AG04450 (cell line): ENCODE measurements around the gene CHRNA10. TPM values are rescaled to one million over a fixed set of nuclear protein-coding genes. Genes with fewer than 3 reads are reported as not detected.

Experiments used
- CTCF ChIA-PET: fragments of 300-600, 350-600 bp; formaldehyde crosslinking; extraction: SDS; loops from one replicate; lab custom pipeline; 2022; ENCODE audit warnings: antibody characterized with exemption, inconsistent platforms; lab: Charles Lee
- POLR2A ChIA-PET: fragments of 350-600 bp; formaldehyde crosslinking; extraction: SDS; loops from one replicate; lab custom pipeline; 2021; ENCODE audit warnings: antibody characterized with exemption, inconsistent platforms; lab: Yijun Ruan, JAX
- DNase-seq: peaks from one replicate; pipeline ENCODE4 v3.0.0-alpha.2; 2011; ENCODE audit warnings: low read depth, low spot score
- H3K27ac ChIP-seq: one replicate; pipeline ENCODE4 v1.5.1; 2012; ENCODE audit warnings: low read depth, low read length, control low read depth
- H3K27me3 ChIP-seq: one replicate; pipeline ENCODE4 v1.6.0; 2012; ENCODE audit warnings: low read length; ENCODE audit not compliant: control insufficient read depth, insufficient read depth
- H3K4me3 ChIP-seq: 2 replicates; pipeline ENCODE4 v1.5.1; 2011; ENCODE audit warnings: mild to moderate bottlenecking, low read depth, low read length, control low read depth
- H3K9me3 ChIP-seq: 2 replicates; pipeline ENCODE4 v1.5.1; 2012; ENCODE audit warnings: low read length; ENCODE audit not compliant: control insufficient read depth, insufficient read depth
- CTCF ChIP-seq: IDR thresholded peaks from 2 replicates; pipeline ENCODE4 v1.5.1; 2011; ENCODE audit warnings: low read depth, low read length, control low read depth, inconsistent platforms
- polyA plus RNA-seq: library from polyadenylated mRNA; depleted of rRNA; stranded (reverse); fragments of >200 nt; gene quantifications from 2 replicates; pipeline ENCODE4 v1.2.3, GENCODE V29; 2011

Gene CHRNA10
- polyA plus RNA-seq, 1 experiment: 0.25 TPM

GRCh38 chr11:3707176-3707575 lies 36.0 kb upstream of the CHRNA10 start:
- H3K4me3 ChIP-seq: no peak overlapping the region
- no peak for DNase-seq
- POLR2A ChIA-PET: interaction anchor here (0.5 kb wide), 1 partner anchor 28 kb away, joined by 8 read pairs; no protein-coding TSS in a partner anchor
- TF ChIP-seq CTCF: no peak
- H3K27ac ChIP-seq: peak overlapping the region; percentile 41
- no peaks in the 10 kb centered on the region for H3K9me3 ChIP-seq
- CTCF ChIA-PET: no interaction called here
- no peaks in the 10 kb centered on the region for H3K27me3 ChIP-seq

- H3K9me3 ChIP-seq: no peaks in the 10 kb centered on the region
- ChIA-PET CTCF (interaction anchor here (0.5 to 0.7 kb wide), 2 partner anchors 18 to 76 kb away, joined by 3 read pairs; no protein-coding TSS in a partner anchor), POLR2A (no interaction called here)
- DNase-seq: no peak
- H3K4me3 ChIP-seq: no peak overlapping the region
- no peak for TF ChIP-seq CTCF
- H3K27ac ChIP-seq: no peak overlapping the region
- no peaks in the 10 kb centered on the region for H3K27me3 ChIP-seq
These were observed 32.2 kb upstream of the CHRNA10 start for GRCh38 chr11:3703383-3703782.

- POLR2A ChIA-PET: no interaction called here
- Histone ChIP-seq H3K9me3 (no peaks in the 10 kb centered on the region), H3K27ac (no peak overlapping the region), H3K27me3 (no peaks in the 10 kb centered on the region), H3K4me3 (no peak overlapping the region)
- no peak for TF ChIP-seq CTCF
- no peak for DNase-seq
- CTCF ChIA-PET: interaction anchor here (0.9 kb wide), 1 partner anchor 108 kb away, joined by 3 read pairs; the partner anchor contains the start of gene PGAP2
These were observed 29.7 kb upstream of the CHRNA10 start for GRCh38 chr11:3700910-3701309.

- no peak for DNase-seq
- H3K4me3 ChIP-seq: no peak overlapping the region
- no peaks in the 10 kb centered on the region for H3K9me3 ChIP-seq
- TF ChIP-seq CTCF: no peak
- POLR2A ChIA-PET: no interaction called here
- H3K27me3 ChIP-seq: no peaks in the 10 kb centered on the region
- H3K27ac ChIP-seq: no peak overlapping the region
- CTCF ChIA-PET: interaction anchor here (0.9 kb wide), 1 partner anchor 108 kb away, joined by 3 read pairs; the partner anchor contains the start of gene PGAP2
These were observed 29.2 kb upstream of the CHRNA10 start for GRCh38 chr11:3700410-3700809.

- DNase-seq: no peak
- no peak overlapping the region for H3K27ac ChIP-seq
- H3K27me3 ChIP-seq: no peaks in the 10 kb centered on the region
- POLR2A ChIA-PET: no interaction called here
- CTCF ChIA-PET: no interaction called here
- TF ChIP-seq CTCF: no peak
- no peaks in the 10 kb centered on the region for H3K9me3 ChIP-seq
- no peak overlapping the region for H3K4me3 ChIP-seq
These were observed 15.6 kb upstream of the CHRNA10 start for GRCh38 chr11:3686751-3687150.
